Epithelial cell of umbilical artery (primary cell): Measurements from ENCODE around the gene LRP4. TPM values are rescaled to one million over a fixed set of nuclear protein-coding genes. Genes with fewer than 3 reads are reported as not detected.

Source experiments
- total RNA-seq: library from RNA; depleted of rRNA; stranded (reverse); fragments of >200 nt; gene quantifications from 2 replicates; pipeline ENCODE4 v1.2.3, GENCODE V29; 2014

LRP4 gene
- total RNA-seq = 0.46 and 0.65 TPM in 2 replicates

GRCh38 chr11:46918083-46918787, at the start of gene LRP4:
Gene LRP4, minus strand, starts transcription at chr11:46918550. Its CDS starts 171 bp downstream, at chr11:46918379.

GRCh38 chr11:46936138-46937110, 18.1 kb upstream of the LRP4 start, which contains the start of gene CSTPP1:
Gene CSTPP1, plus strand, starts transcription at chr11:46936761. Its CDS starts 45 bp downstream, at chr11:46936806.

GRCh38 chr11:46845740-46846509, 72.4 kb downstream of the LRP4 start, which contains the start of gene CKAP5:
Gene CKAP5, minus strand, starts transcription at chr11:46846280. Its CDS starts 25,049 bp downstream, at chr11:46821231.

Other genes starting within 250 kb of the LRP4 start
- 14.9 and 17.3 TPM in 2 replicates for gene ARHGAP1, start 217.9 kb downstream of the LRP4 start, total RNA-seq
- 4.4 and 7.8 TPM in 2 replicates for gene ZNF408, start 217.5 kb downstream of the LRP4 start, total RNA-seq
- not detected in 2 replicates for gene F2, start 199.3 kb downstream of the LRP4 start, total RNA-seq
- gene CKAP5, start 72.3 kb downstream of the LRP4 start, total RNA-seq = 65.3 and 74.0 TPM in 2 replicates
- 13.1 and 15.3 TPM in 2 replicates for gene CSTPP1, start 18.2 kb upstream of the LRP4 start, total RNA-seq